Eye (tissue), 1 donor: ENCODE results near the gene TSPAN2.
A peak's percentile ranks its signal among the peaks of the same experiment; 100 is the strongest.

Experiments used
- DNase-seq: peaks from one replicate; pipeline ENCODE4 v3.0.0-alpha.2; 2015

TSPAN2 gene

DNA sequence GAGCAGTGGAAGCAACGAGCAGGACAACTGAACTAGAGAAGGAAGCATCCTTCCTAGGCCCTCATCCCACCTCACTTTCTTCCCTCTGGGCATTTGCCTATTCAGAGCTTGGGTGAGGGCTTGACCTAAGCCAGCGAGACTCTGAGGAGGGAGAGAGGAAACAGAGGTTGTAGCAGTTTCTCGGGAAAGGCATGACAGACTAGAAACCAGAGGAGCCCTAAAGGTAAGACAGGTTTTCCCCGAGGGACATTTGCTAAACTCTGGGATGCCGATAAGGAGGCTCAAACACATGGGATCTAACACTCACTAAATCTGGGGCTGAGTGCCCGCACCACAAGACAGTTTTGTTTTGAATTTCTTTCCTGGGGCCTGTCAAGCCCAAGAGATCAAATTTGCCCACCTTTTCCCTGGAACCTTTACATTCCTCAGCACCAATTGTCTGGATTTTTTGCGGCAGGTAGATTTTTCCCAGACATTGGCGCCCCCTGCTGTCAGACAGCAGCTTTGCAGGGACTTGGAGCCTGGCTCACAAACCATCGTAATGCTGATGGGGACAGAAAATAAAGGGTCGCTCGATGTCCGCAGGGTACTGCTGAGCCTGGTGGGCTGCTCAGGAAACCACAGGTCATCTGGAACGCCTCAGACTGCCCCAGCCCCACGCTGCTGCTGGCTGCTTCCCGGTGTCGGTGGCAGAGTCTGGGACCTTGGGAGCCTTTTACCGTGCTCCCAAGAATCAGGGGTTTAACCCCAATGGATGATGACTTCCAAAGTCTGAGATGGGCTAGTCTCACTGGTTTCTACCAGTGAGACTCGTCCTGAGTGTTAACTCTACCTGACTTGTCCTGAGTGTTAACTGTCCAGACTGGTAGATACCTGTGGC, 23.4 kb upstream of the TSPAN2 start:
- DNase-seq = peak; percentile 76

DNA sequence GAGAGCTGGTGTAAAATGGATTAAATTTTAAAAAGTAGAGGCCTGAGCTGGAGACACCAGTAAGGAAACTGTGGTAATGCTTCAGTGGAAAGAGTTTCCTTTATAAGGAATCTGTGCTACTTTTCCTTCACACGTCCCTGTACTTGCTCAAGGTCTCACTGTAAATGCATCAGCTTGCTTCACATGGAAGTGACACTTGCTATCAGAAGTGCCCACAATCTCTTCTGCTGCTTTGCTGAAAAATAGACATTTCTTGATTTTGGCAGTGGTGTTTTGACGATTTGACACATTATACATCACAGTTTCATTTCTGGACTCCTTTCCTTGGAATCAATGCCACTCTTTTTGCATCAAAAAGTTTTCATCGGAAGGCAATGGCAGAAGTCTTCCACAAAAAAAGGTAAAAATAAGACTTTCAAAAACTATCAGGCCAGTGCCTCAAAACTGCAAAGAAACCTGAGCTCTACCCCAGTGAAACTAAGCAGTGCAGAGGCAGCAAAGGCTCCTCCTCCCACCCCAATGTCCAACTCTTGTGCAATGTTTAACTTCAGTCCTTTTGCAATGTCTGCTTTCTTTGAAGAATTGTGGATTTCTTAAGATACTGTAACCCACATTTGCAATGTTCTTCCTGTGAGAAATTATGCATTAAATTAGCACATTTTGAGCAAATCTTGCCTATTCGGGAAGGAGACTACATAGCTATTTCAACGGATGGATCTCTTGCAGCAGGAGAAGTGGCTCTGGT, 18.4 kb upstream of the TSPAN2 start:
- DNase-seq = no peak

DNA sequence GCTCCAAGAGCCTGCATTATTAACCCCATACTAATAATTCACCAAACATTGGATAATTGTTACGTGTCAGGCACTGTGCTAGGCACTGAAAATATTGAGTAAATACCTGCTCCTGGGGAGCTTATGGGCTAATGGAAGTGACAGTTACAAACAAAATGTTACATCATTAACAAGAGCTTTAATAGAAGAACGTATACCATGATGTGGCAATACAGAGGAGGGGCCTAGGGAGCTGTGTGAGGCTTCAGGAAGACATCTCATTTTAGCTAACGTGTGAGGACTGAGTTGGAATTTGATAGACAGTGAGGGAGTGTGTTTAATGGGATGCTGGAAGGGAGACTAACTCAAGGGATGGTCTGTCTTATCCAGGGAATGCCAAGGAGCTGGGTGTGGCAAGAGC, 16.5 kb upstream of the TSPAN2 start:
- DNase-seq = no peak

DNA sequence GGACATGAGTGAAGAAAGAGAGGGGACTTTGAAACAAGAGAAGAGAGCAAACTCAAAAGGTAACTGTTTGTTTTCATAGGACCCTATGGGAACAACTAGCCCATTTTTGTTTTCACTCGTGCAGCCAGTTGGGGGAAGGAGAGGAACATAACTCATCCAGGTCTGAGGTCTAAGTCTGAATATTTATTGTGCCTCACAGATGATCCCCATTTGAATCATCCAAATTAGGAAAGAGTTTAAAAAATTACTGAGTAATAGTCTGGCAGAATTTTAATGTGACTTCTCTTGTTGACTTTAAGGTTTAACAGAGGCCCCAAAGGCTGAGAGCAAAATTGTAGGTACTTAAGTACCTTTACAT, 10.4 kb upstream of the TSPAN2 start:
- DNase-seq = no peak

DNA sequence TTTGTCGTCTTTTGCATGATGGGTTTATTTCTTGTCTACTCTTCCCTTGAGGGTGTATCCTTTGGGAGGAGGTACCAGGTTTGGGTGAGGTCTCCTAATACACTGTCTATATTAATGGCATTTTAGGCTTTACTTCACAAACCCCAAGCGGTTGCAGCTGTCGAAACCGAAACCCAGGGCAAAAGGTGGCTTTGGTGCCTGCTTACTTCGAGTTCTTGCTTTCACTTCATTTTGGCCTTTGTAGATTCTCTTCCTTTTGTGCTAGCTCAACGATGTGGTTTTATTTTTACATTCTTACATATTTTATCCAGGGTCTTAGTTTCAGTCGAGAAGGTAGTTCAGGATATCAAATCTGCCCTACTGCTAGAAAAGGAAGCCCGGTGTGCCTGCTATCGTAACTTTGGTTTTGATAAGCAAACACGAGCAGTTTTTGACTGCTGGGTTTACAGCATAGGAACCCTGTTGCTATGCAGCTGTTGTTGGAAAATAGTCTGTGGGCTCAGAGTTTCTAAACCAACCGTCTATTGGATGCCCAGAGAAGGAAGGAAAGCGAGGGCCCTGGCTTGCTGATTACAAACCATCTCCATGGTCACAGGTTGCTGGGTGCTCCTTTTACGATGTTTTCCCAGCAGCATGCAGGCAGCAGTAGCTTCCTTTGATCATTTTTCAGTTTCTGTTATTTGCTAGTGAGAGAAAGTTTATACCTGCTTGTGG, 9.8 kb upstream of the TSPAN2 start:
- peak; percentile 20 for DNase-seq

DNA sequence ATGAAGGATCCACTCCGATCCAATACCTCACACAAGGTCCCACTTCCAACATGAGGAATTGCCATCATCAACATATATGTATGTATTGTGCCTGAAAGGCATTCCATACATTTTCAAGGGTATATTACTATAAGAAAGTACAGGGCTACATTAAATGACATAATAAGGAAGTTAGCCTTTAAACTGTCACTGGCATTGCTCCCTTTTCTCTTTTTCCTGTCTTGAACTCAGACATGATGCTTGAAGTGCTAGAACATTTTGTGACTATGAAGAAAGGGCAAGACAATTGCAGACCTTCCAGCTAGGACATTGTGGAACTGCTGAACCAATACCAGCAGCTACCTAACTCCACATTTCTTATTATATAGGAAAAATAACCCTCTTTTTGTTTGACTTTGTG, 2.9 kb upstream of the TSPAN2 start:
- DNase-seq = no peak

DNA sequence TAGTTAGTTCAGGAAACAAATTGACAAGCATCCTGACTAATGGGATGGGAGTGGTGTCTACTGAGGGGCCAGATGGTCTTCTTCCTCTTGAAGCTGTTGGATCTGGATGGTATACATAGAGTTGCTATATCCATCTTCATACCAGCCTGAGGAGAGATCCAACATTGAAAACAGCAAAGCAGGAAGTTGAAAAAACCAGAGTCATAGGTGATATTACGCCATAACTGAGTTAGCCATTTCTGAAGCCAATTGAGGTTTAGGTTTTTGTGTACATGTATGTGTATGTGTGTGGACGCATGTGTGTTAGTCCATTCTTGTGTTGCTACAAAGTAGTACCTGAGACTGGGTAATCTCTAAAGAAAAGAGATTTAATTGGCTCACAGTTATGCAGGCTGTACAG, 2.3 kb upstream of the TSPAN2 start:
- no peak for DNase-seq

DNA sequence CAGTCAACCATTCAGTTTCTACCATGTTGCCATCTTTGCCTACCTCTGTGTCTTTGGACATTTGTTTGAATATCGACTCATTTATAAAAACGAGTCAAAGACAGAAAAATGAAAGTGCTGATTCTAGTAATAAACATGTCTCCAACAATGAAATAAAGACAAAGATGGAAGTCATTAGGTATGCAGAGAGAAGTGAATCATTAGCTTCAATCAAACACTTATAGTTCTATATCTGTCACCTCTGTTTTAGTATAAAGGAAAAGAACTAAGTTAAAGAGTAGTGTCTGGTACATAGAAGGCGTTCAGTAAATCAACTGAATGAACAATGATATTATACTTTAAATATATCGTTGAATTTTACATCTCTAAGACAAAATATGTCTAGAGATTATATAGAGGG, 1.7 kb upstream of the TSPAN2 start:
- no peak for DNase-seq

DNA sequence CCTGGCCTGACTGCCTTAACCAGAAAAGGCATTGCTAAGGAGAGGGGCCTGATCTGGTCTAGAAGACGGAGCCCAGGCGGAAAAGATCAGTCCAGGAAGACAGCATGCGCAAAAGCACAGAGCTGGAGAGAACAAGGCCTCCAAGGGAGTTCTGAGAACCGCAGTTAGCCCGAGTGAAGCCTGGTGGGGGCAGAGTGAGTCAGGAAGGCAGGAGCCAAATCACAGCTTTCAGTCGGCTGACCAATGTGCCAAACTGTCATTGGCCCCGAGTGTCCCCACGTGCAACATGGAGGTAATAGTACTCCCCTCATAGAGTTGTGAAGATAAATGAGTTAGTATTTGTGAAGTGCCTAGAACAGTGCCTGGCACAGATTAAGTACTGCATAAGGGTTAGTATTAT, 1.2 kb upstream of the TSPAN2 start:
- DNase-seq = no peak

DNA sequence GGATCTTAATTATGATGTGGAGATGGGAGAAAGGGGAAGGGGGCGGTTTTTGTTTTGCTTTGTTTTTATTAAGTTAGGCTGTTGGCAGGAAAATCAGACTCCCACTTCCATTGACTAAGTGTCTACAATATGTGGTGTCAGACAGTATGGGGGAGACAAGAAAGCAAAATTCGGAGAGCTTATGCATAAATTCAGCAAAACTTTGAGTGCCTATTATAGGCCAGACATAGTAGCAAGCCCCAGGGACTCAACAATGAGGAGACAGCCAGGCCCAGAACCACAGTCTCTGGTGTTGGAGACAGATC, 835 bp upstream of the TSPAN2 start:
- no peak for DNase-seq

DNA sequence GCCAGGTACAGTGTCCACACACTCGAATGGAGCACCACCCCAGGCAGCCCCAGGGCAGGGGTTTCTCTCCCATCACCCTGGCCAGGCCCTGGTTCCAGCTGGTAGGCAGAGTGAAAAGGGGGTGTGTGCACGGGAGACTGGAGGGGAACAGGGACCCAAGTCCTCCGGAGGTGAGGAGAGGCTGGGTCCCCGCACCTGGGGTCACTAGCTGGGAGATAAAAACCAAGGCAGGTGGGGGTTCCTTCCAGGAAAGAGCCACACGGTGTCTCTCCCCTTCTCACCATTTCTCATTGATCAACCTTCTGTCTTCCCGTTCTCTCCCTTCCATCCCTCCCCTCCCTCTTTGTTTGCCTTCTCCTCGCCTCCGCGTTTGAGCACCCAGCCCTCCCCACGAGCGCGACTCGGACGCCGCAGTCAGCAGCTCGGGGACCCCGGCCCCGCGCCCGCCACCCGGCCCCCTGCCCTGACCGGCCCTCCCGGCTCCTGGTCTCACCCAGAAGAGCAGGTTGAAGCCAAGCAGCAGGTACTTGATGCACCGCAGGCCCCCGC, 358 bp downstream of the TSPAN2 start:
- peak; percentile 61 for DNase-seq

DNA sequence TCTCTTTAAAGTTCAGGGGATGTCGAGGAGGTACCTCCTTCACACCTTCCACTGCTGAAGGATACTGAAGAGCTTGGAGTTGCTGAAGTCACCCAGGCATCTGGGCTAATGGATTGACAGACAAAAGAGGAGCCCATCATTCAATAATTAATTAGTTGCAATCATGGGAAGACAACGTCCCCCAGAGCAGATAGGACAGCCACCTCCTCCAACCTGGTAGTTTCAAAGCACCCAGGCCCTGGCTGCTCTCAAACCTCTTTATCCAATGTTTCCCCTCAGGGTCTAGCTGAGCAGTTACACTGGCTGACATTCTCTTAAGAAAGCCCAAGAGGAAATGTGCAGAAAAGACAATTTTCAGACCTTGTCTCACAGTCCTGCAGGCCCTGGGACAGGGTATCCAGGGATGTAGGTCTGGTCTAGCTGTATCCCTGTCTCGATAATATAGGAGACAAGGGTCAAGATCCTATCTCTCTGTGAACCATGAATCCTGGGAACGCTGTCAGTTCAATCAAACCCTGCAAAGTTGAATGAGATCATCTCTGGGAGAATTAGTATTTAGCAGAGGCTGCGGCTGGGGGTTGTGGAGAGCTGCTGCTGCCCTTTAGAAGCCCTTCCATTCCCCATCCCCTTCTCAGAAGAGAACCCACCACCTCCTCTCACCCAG, 1.1 kb downstream of the TSPAN2 start:
- DNase-seq = peak; percentile 66

DNA sequence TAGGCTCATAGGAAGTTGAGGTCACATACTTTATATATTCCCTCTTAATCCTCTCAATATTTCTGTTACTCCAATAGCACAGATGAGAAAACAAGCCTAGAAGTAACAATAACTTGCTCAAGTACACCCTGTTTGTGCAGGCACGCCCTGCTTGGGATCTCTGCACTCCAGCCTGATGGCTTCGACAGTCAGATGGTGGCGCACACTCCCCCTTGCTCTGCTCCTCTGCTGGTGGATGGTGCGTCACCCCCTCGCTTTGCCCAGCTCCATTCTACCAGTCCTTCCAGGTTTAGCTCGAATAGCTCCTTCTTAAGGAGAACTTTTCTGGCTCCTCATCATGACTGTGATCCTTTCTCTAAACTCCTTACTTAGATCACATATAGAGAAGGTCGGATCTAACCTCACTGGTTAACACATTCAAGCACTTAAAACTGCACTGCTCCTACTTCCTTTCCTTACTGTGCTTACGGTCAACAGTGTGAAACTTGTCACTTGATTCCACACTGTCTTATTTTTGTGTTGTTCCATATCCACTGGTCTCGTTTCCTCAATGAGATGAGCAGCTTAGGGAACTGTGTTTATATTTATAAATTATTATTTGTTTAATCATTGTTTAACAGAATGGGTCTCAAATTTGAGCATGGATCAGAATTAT, 3.0 kb downstream of the TSPAN2 start:
- DNase-seq = no peak

DNA sequence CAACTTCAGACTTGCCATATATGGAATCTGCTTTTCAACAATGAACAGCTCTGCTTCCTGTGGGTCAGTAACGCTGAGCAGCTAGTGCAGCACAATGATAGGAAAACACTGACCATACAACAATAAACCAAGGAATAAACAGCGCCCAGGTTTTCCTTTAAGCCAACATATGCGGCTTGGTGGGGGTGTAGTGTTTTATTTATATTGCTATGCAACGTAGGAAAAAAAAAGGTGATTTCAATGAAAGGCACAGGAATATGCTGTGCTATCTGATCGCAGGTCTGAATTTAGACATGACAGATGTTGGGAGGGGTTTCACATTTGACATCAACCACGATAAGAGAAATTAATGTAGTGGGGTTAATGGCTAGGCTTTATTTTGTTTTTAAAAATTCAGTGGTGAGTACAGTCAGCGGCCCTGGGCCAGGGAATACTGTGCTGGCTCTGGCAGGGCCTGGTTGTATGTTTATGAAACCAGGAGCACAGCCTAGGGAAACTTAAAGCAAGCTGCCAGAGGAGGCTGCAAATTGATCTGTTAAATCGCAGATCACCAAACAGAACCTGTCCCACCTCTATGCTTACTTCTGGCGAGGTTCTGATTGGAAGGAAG, 4.3 kb downstream of the TSPAN2 start:
- DNase-seq = no peak

DNA sequence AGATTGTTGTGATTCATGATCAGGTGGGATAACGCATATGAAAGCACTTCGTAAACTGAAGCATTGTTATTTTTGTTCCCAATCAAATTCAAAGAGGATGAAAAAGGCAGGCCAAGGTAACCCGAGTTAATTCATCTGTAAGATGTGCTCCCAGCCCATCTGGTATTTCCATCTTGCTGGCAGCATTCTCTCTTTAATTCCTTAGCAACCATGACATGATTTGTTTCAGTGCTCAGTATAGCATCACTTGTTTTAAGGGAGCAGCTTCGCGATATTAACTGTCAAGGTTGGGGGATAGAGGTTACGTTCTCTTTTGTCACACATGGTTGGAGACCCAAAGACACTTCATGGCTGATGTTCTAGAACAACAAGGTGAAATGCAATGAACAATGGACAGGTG, 6.4 kb downstream of the TSPAN2 start:
- no peak for DNase-seq

DNA sequence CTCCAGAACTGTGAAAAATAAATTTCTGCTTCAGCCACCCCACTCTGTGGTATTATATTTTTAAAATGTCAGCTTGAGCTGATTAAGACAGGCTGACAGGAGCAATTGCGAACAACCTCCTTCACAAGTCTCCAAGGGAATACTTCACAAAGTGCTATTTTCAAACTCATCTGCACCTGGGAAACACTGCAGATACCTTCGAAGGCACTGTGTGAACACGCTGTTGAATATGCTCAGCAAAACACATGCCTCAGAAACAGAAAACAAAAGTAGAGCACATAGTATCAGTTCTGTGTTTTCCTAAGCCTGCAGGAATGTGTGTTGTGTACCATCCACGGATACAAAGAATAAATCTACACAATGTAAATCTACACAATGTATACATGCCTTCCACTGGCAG, 10.6 kb downstream of the TSPAN2 start:
- DNase-seq = no peak

DNA sequence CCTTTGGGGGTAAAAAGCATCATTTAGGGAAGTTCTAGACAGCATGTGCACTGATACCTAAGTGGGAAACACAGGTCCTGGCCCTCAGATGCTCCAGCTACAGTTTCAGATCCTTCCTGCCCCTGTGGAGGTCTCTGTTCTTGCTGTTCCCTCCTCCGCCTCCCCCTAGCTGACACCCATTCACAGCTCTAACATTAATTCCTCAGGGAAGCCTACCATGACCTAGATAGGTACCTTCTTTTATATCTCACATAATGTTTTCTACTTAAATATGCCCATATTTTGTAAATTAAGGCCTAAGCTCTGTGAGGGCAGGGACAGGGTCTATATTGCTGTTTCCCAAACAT, 11.3 kb downstream of the TSPAN2 start:
- DNase-seq = no peak

DNA sequence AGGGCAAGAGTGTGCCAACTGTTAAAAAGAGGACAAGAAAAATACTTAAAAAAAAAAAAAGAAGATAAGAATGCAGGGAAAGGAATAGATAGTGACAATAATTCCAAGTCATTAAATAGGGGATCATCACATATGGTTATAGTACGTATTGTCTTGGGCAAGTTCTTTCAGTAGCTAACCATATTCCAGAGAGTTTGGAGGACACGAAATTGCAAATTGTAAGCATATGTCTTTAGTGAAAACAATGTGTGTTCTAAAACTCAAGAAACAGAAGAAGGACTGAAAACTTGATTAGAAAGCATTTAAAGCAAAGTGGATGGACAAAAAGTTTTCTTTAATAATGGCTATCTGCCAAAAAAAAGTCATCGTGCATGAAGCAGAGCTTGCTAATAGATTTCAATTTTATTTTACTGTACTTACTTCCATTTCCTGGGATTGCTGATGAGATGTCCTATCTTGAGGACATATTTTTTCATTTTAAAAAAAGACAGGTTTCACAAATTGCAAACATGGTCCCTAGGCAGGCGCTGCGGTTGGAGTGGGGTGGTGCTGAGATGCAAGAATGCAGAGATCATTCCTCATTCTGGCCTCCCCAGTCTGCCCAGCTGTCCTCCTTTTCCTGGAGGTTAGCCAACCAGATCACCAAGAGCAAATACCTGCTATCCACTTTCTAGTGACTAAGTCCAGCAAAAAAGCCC, 11.9 kb downstream of the TSPAN2 start:
- peak; percentile 35 for DNase-seq

DNA sequence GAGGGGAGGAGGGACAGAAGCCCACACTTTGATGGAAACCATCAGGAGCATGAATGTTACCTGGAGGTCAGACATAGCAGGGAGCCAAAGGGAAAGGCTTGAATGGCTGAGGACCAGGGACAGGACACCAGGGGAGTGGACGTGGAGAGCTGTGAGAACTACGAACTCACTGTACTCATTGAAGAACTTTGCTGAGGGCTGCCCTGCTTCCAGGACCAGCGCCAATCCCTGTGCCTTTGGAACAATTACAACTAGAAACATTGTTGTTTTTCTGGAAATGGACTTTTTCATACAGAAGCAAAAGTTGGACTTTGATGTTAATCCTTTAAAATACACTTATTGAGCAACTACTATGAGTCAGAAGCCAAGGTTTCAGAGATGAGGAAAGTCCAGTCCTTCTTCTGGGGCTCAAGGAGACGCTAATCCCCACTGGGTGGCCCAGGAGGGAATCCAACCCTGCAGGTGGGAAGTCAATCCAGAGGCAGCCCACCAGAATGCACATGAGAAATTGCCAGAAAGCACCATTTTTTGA, 12.9 kb downstream of the TSPAN2 start:
- no peak for DNase-seq

DNA sequence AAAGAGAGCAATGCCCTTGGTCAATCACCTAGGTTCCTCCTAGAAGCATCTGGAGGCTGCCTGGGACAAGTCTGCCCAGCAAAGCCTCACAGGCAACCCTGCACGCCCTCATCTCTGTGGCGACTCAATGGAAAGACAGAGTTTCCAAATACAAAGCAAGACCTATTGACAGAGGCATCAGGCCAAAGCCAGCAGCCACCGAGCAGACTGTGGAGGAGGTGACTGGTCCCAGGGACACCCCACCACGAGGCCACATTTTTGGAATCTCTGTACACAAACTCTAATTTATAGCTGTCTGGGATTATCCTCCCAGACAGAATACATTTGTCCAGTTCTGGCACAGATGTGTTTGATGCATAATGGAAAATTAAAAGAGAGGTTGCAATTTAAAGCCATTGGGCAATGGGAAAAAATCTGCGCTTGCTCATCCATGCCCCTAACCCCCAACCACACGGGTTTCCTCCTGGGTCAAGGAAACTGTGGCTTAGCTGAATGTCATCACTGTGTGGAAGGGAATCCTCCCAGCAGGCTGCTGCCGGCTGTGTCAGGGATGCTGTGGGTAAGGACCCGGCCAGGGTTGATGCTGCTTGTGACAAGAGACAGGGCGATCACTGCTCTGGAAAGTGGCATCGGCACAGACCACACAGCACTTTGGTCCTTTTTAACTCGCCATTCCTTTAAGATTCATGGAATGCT, 14.3 kb downstream of the TSPAN2 start:
- DNase-seq = no peak
